MM.1S (cell line): ENCODE results near the gene CSTPP1.

ENCODE experiments used
- EZH2phosphoT487 ChIP-seq: fragments of 300-600 bp; sonication (generic); IDR thresholded peaks from 2 replicates; pipeline ENCODE4 v1.6.1; 2018; ENCODE audit warnings: antibody characterized with exemption, low read length
- TF ChIP-seq, protein P1 (sequence below): fragments of 300-600 bp; sonication (generic); IDR thresholded peaks from 2 replicates; pipeline ENCODE4 v1.5.1; 2016; ENCODE audit warnings: antibody characterized with exemption, low read length, mixed read lengths

DNA sequence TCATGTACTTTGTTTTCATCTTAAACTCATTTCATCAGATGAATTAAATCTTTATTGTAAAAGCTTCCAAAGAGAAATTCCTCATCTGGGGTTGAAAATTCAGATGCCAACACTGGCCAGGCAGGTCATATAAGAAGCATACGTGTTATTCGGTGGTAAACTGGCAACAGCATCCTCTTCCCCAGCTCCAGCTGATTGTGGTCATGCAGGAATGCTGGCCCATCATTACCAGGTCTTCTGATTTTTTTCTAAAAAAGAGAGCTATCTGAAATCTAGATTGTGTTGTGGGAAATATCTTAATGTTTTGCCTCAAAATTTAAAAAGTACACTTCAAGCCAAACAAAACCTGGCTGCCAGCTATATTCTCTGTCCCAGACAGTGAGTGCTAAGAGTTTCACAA is 186.5 kb downstream of the CSTPP1 start:
- TF ChIP-seq, protein P1, sequence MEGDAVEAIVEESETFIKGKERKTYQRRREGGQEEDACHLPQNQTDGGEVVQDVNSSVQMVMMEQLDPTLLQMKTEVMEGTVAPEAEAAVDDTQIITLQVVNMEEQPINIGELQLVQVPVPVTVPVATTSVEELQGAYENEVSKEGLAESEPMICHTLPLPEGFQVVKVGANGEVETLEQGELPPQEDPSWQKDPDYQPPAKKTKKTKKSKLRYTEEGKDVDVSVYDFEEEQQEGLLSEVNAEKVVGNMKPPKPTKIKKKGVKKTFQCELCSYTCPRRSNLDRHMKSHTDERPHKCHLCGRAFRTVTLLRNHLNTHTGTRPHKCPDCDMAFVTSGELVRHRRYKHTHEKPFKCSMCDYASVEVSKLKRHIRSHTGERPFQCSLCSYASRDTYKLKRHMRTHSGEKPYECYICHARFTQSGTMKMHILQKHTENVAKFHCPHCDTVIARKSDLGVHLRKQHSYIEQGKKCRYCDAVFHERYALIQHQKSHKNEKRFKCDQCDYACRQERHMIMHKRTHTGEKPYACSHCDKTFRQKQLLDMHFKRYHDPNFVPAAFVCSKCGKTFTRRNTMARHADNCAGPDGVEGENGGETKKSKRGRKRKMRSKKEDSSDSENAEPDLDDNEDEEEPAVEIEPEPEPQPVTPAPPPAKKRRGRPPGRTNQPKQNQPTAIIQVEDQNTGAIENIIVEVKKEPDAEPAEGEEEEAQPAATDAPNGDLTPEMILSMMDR = no peak
- no peak for TF ChIP-seq EZH2phosphoT487
